Esophagus (tissue), 2 donors: ENCODE results near the gene CACNA1I. TPM values are rescaled to one million over a fixed set of nuclear protein-coding genes. Genes with fewer than 3 reads are reported as not detected.

ENCODE experiments used
- H3K27ac ChIP-seq, 2 donors: one replicate each; pipeline ENCODE4 v1.5.1; 2013; ENCODE audit warnings: low read depth in 2 of 2, mild to moderate bottlenecking in 2 of 2, inconsistent platforms in 1 of 2, low read length in 1 of 2, moderate library complexity in 1 of 2
- H3K27me3 ChIP-seq, 2 donors: one replicate each; pipeline ENCODE4 v1.6.1; 2013; ENCODE audit warnings: low read length in 2 of 2, control low read depth in 1 of 2, mild to moderate bottlenecking in 1 of 2; ENCODE audit not compliant: insufficient read depth in 2 of 2, control insufficient read depth in 1 of 2
- H3K36me3 ChIP-seq, 2 donors: one replicate each; pipeline ENCODE4 v1.6.1; 2013; ENCODE audit warnings: low read length in 1 of 2; ENCODE audit not compliant: control insufficient read depth in 2 of 2, insufficient read depth in 2 of 2
- H3K4me1 ChIP-seq, 2 donors: one replicate each; pipeline ENCODE4 v1.6.1; 2013; ENCODE audit warnings: low read length in 1 of 2; ENCODE audit not compliant: control insufficient read depth in 2 of 2, insufficient read depth in 2 of 2
- H3K4me3 ChIP-seq, 2 donors: one replicate each; pipeline ENCODE4 v1.5.1; 2013; ENCODE audit warnings: low read length in 2 of 2, mild to moderate bottlenecking in 2 of 2, low read depth in 1 of 2, moderate library complexity in 1 of 2
- H3K9me3 ChIP-seq, 2 donors: one replicate each; pipeline ENCODE4 v1.6.1; 2013; ENCODE audit warnings: mild to moderate bottlenecking in 2 of 2, low read depth in 1 of 2, low read length in 1 of 2, moderate library complexity in 1 of 2; ENCODE audit not compliant: control insufficient read depth in 2 of 2, insufficient read depth in 1 of 2
- WGBS, 2 donors: extraction: QIAGEN DNeasy Blood & Tissue Kit; methylation state at CpG; one replicate each; pipeline ENCODE4 v1.1.7; 2013; 5-methylcytosine and 5-hydroxymethylcytosine counted together
- polyA plus RNA-seq, 2 donors: library from polyadenylated mRNA; stranded (reverse); fragments of 200-250 nt; gene quantifications; one replicate each; pipeline ENCODE4 v1.2.3, GENCODE V29; 2013
- donor health status: healthy with polysubstance abuse.
- donor health status: Bipolar disorder and iron deficiency.

Gene CACNA1I
- polyA plus RNA-seq, 2 donors: 0.09 to 0.37 TPM

GRCh38 chr22:39627208-39627607 is 56.7 kb downstream of the CACNA1I start:
- Histone ChIP-seq H3K27me3 (no peaks in the 10 kb centered on the region), H3K36me3 (no peaks in the 10 kb centered on the region), H3K27ac (no peak overlapping the region), H3K9me3 (peaks cover 0 to 6% of the 10 kb centered on the region in 2 donors), H3K4me3 (no peak overlapping the region), H3K4me1 (peaks cover 0 to 6% of the 10 kb centered on the region in 2 donors)
- 67 to 72% methylated on average over 14 of the region's 14 CpGs for WGBS, 2 donors

- no peaks in the 10 kb centered on the region for H3K27me3 ChIP-seq
- H3K4me3 ChIP-seq: no peak overlapping the region
- peaks cover 0 to 6% of the 10 kb centered on the region in 2 donors for H3K4me1 ChIP-seq
- H3K27ac ChIP-seq: no peak overlapping the region
- H3K9me3 ChIP-seq: peaks cover 0 to 5% of the 10 kb centered on the region in 2 donors
- H3K36me3 ChIP-seq: no peaks in the 10 kb centered on the region
- 59 to 66% methylated on average over 9 to 12 of the region's 12 CpGs for WGBS, 2 donors
These were observed 57.5 kb downstream of the CACNA1I start for GRCh38 chr22:39627865-39628562.

- 77 to 85% methylated on average over 12 of the region's 12 CpGs for WGBS, 2 donors
- H3K9me3 ChIP-seq: peaks cover 0 to 3% of the 10 kb centered on the region in 2 donors
- H3K4me3 ChIP-seq: no peak overlapping the region
- peaks cover 0 to 6% of the 10 kb centered on the region in 2 donors for H3K4me1 ChIP-seq
- no peaks in the 10 kb centered on the region for H3K36me3 ChIP-seq
- no peaks in the 10 kb centered on the region for H3K27me3 ChIP-seq
- no peak overlapping the region for H3K27ac ChIP-seq
These were observed 58.1 kb downstream of the CACNA1I start for GRCh38 chr22:39628563-39629080.

GRCh38 chr22:39629851-39630250 is 59.3 kb downstream of the CACNA1I start:
- H3K27me3 ChIP-seq: no peaks in the 10 kb centered on the region
- no peaks in the 10 kb centered on the region for H3K9me3 ChIP-seq
- H3K4me1 ChIP-seq: peaks cover 0 to 9% of the 10 kb centered on the region in 2 donors
- 73 to 74% methylated on average over 8 of the region's 8 CpGs for WGBS, 2 donors
- no peak overlapping the region for H3K27ac ChIP-seq
- no peaks in the 10 kb centered on the region for H3K36me3 ChIP-seq
- no peak overlapping the region for H3K4me3 ChIP-seq

GRCh38 chr22:39630721-39631120 is 60.2 kb downstream of the CACNA1I start:
- Histone ChIP-seq H3K36me3 (no peaks in the 10 kb centered on the region), H3K4me3 (no peak overlapping the region), H3K27me3 (no peaks in the 10 kb centered on the region), H3K9me3 (no peaks in the 10 kb centered on the region), H3K4me1 (peaks cover 0 to 14% of the 10 kb centered on the region in 2 donors), H3K27ac (no peak overlapping the region)
- 60 to 61% methylated on average over 8 of the region's 8 CpGs for WGBS, 2 donors

GRCh38 chr22:39631381-39632286 is 61.1 kb downstream of the CACNA1I start:
- no peaks in the 10 kb centered on the region for H3K9me3 ChIP-seq
- H3K27me3 ChIP-seq: no peaks in the 10 kb centered on the region
- H3K4me3 ChIP-seq: no peak overlapping the region
- WGBS, 2 donors: 75 to 78% methylated on average over 15 to 16 of the region's 16 CpGs
- H3K4me1 ChIP-seq: peaks cover 0 to 16% of the 10 kb centered on the region in 2 donors
- no peak overlapping the region for H3K27ac ChIP-seq
- H3K36me3 ChIP-seq: no peaks in the 10 kb centered on the region

GRCh38 chr22:39634530-39635405 is 64.2 kb downstream of the CACNA1I start:
- Histone ChIP-seq H3K27me3 (no peaks in the 10 kb centered on the region), H3K36me3 (no peaks in the 10 kb centered on the region), H3K27ac (no peak overlapping the region), H3K4me3 (no peak overlapping the region), H3K4me1 (peaks cover 0 to 16% of the 10 kb centered on the region in 2 donors), H3K9me3 (no peaks in the 10 kb centered on the region)
- WGBS, 2 donors: 48 to 57% methylated on average over 18 of the region's 18 CpGs

GRCh38 chr22:39635719-39636118 is 65.2 kb downstream of the CACNA1I start:
- peaks cover 0 to 15% of the 10 kb centered on the region in 2 donors for H3K4me1 ChIP-seq
- H3K27me3 ChIP-seq: no peaks in the 10 kb centered on the region
- H3K9me3 ChIP-seq: no peaks in the 10 kb centered on the region
- no peak overlapping the region for H3K27ac ChIP-seq
- no peaks in the 10 kb centered on the region for H3K36me3 ChIP-seq
- WGBS, 2 donors: 64 to 70% methylated on average over 5 to 6 of the region's 6 CpGs
- H3K4me3 ChIP-seq: no peak overlapping the region

GRCh38 chr22:39638958-39639357 is 68.4 kb downstream of the CACNA1I start:
- no peaks in the 10 kb centered on the region for H3K9me3 ChIP-seq
- no peak overlapping the region for H3K27ac ChIP-seq
- H3K4me1 ChIP-seq: peaks cover 0 to 10% of the 10 kb centered on the region in 2 donors
- no peak overlapping the region for H3K4me3 ChIP-seq
- H3K27me3 ChIP-seq: no peaks in the 10 kb centered on the region
- WGBS, 2 donors: 67 to 82% methylated on average over 2 of the region's 2 CpGs
- no peaks in the 10 kb centered on the region for H3K36me3 ChIP-seq
